AG08396 (cell line): ENCODE measurements around the gene STK24.
"Not testable (repeated sequence)": the region's sequence is repeated elsewhere in the genome, so short reads cannot be mapped to it uniquely, and the experiment has no call there.

Experiments
- DNase-seq: peaks from one replicate; pipeline ENCODE4 v3.0.0; 2012; ENCODE audit warnings: low spot score, mixed read lengths

Gene STK24

GRCh38 chr13:98434060-98434459, 142.8 kb downstream of the STK24 start:
- no peak for DNase-seq

DNA sequence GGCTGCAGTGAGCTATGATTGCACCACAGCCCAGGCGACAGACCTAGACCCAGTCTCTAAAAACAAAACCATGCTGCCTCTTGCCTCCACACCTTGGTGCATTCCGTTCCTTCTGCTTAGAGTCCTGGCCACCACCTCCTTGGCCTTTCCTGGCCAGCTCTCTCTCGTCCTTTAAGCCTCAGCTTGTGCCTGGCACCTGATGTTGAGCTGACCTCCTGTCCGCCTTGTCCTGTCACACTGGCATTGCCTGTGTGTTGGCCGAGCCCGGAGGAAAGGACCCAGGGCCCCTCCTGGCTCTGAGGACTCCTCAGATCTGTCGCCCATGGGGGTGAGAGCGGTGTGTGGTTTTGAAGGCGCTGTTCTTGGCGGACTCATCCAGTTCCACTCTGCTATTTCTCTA, 143.3 kb downstream of the STK24 start:
- no peak for DNase-seq

GRCh38 chr13:98432638-98433037, 144.3 kb downstream of the STK24 start:
- no peak for DNase-seq

DNA sequence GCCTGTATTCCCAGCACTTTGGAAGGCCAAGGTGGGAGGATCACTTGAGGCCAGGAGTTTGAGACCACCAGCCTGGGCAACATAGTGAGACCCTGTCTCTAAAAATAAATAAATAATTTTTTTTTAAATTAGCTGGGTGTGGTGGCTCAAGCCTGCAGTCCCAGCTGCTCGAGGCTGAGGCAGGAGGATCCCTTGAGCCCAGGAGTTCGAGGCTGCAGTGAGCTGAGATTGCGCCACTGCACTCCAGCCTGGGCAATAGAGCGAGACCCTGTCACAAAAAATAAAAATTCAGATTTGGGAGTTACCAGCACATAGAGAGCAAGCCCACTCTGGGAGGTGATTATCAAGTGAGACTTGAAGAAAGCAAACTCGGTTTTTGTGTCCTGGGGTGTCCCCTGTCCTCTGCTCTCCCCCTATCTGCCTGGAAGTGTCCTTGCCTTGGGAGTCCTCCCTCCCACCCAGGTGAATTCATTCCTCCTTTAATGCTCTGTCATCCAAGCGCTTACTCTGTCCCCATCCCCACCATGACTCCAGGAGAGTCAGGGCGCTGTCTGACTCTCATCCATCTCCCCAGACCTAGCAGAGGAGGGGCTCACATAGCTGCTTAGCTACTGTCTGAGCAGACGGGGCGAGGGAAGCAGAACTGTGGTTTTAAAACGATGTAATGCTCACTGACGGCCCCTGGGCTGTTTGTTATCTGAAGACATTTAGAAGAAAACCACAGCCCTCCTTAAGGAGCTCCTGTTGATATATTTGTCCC, 146.8 kb downstream of the STK24 start:
- no peak for DNase-seq

DNA sequence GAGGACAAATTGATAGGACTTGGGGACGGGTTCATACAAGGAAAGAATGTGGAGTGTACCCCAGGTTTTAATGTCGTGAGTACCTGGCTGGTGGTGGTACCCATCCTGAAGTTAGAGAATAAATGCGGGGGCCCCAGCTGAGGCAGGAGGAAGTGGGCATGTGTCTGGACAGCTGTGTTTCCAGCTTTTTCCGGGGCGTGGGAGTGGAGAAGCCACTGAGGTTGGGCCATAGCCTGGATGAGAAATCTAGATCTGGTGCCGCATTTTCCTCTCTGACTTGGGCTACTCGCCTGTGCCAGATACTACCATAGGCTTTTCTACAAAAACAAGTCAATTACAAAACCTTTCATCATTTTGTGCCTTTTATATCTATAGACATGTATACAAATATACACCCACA, 147.4 kb downstream of the STK24 start:
- DNase-seq, result no peak

- DNase-seq, result no peak
These were observed 147.8 kb downstream of the STK24 start for GRCh38 chr13:98429081-98429480.

DNA sequence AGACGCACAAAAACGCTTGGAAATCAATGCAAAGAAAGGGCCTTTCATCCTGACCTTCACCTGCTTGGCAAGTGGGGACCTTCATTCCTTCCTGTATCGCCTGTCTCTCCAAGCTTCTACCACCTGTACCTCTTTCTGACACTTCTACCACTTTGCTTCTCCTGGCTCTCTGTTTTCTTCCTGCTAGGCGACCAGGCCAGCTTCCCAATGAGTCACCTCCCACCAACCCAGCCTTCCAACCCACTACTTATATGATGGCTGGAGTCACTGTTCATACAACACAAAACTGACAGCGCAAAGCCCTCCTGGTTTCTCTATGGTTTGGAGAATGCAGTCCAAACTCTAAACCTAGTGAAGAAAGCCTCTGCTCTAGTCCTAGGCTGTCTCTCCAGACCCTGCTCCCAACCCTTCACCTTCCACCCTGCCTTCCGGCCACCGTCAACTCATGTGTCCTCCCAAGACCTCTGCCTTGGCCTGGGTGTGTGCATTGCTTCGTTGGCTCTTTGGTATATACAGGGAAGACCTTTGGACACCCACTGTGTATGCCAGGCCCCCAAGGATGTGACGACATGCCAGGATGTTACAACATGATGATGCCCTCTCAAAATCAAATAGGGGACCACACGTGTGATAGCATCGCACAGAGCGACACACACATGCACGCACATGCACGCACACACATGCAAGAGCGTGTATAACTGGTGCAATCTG, 148.5 kb downstream of the STK24 start:
- DNase-seq, result no peak

- no peak for DNase-seq
These were observed 149.4 kb downstream of the STK24 start for GRCh38 chr13:98427331-98427995.

DNA sequence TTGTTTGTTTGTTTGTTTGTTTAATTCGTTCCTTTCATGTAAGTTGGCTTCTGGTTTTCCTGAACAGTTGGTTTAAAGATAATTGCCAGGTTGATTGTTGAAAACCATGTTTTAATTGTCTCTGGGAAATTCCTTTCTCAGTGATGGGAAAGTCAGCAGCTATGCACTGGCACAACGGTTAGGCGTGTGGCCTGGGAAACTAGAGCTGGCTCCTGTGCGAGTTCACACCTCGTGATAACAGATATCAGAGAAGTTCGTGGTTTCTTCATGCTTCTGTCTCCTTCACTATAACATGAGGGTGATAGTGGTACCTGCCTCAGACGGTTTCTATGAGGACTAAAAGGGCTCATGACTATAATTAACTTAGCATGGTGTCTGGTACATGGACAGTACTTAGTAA, 153.5 kb downstream of the STK24 start:
- DNase-seq, result no peak

- no peak for DNase-seq
These were observed 154.9 kb downstream of the STK24 start for GRCh38 chr13:98422046-98422445.

DNA sequence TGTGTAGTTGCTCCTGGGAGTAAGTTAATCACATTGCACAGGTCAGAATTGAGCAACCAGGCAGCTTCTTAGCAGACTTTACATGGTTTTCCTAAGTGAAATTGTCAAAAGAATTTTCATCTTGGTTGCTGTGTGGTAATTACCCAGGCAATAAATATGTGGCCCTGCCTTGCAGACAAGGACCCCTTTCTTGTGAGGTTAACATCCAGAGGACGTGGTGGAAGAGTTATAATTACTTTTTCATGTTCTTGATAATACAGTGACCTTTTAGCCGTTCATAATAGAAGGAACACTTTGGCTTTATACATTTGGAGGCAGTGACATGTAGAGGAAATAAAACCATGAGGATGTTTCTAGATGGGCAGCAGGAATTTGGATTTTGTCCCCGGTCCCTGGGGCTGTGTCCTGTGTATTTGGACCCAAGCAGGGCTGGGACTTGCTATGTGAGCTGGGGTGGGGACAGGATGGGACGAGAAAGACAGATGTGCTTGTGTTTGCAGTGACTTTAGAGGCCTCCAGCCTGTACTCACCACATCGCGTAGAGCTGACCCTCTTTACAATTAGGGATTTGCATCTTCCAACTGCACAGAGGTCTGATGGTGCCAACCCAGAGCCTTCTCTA, 156.2 kb downstream of the STK24 start:
- DNase-seq, result no peak

DNA sequence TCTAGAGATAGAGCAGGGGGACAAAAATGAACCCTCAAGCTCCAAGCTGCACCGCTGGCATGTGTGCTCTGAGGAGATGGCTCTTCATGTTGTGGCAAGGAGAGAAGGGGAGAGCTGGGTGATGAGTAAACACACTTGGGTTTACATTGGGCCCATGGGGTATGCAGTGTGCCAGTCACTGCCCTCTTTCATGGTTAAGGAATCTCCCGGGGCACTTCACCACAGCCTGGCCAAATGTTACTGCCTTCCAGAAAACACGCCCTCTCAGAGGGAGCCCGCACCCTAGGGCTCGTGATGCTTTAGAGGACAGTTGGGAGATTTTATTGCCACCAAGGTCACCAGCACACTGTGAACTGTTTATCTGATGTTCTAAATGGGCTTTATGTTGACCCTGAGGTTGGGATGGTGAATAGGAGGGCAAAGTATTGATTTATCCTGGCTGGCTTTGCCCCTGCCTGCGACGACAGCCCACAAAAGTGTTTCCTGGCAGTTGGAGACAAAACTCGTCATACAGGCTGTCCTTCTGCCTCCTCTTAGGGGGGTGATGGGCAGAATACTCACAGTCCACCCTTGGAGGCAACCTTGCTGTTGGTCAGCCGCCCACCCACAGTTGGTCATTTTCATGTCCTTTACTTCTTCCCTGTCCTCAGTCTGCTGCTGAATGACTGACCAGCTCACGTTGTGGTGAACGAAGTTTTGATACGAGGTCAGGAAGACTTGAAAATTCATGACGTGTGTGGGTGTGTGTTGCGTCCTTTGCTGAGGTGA, 156.9 kb downstream of the STK24 start:
- DNase-seq, result no peak

DNA sequence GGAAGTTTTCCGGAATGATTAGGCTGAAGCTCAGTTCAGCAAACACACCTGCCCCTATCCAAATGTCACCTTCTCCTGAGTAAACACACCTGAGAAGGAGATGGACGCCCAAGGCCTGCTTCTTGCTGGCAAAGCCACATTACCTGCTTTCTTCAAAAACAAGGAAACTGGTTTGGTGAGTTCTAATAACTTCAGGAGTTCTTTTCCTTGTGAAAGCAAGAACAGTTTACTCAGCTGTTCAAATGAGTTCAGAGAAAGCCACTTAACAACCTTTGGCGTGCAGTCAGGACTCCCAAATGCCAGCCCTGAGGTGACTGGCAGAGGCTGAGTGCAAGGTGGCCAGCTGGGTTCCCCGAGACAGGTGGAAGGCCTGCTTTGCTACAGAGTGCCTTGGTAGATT, 160.5 kb downstream of the STK24 start:
- DNase-seq, result no peak

DNA sequence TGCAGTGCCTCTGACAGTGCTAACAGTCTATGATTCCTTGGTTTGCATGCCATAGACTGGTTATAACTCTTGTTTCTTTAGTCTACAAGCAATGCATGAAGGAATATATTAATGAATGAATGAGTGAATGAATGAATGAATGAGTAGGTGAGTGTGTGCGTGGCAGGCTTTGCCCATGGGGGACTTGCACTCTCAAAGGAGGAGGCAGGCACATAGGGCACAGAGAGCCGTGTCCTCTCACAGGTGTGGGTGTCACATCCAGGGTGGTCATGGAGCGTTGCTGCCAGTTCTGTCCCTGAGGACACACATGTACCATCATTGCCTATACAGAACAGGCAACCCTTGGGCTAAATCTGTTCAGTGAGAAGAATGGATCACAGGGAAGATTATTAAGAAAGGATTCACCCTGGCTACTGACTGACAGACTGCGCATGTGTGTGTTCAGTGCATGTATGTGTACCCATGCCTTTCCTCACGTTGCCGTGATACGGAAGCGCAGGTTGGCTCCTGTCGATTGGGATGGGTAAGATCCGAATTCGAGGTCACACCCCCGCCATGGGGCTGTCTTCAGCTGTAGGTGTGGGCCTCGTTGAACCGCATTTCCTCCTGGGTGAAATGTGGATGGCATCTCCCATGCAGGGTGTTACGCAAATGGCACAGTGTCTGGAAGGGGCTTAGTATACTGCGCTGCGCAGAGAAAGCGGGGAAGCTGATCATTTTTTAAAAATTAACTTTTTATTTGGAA, 161.4 kb downstream of the STK24 start:
- no peak for DNase-seq

GRCh38 chr13:98413796-98414195, 163.1 kb downstream of the STK24 start:
- no peak for DNase-seq

DNA sequence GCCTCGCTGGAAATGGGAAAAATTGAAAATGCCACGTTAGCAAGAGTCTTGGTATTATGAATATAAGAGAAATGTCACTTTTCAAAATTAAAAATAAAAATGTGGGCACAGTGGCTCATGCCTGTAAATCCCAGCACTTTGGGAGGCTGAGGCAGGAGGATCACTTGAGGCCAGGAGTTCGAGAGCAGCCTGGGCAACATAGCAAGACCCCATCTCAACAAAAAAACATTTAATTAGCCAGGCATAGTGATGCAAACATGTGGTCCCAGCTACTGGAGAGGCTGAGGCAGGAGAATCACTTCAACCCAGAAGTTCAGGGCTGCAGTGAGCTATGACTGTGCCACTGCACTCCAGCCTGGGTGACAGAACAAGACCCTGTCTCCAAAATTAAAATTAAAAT, 163.6 kb downstream of the STK24 start:
- not testable (repeated sequence) for DNase-seq

DNA sequence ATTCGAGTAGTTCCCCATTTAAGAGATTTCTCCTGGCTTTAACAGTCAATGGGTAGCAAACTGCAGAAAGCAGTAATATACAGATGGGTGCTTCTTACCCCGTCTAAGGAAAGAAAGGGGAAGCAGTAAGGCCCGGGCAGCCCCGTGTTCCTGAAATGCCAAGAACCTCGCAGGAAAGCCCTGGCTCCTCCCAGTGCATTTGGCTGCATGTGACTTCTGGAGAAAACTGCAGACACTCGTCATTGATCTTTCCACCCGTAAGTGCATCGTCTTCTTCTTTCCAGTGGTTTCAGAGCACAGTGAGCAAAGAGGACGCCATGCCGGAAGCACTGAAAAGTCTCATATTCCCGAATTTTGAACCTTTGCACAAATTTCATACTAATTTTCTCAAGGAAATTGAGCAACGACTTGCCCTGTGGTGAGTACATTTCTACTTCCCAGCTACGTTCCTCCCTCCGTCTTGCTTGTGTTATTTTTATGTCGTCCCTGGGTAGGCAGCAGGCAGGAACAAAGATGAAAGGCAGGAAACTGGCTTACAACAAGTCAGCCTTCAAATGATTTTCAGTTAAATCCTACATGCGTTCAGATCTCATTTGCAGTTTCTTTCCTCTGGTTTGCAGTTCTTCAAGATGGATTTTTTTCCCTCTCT, 165.2 kb downstream of the STK24 start:
- DNase-seq, result no peak

GRCh38 chr13:98411013-98411412, 165.9 kb downstream of the STK24 start:
- DNase-seq, result no peak

- DNase-seq, result no peak
These were observed 166.3 kb downstream of the STK24 start for GRCh38 chr13:98410612-98411011.

- no peak for DNase-seq
These were observed 167.6 kb downstream of the STK24 start for GRCh38 chr13:98409281-98409680.

DNA sequence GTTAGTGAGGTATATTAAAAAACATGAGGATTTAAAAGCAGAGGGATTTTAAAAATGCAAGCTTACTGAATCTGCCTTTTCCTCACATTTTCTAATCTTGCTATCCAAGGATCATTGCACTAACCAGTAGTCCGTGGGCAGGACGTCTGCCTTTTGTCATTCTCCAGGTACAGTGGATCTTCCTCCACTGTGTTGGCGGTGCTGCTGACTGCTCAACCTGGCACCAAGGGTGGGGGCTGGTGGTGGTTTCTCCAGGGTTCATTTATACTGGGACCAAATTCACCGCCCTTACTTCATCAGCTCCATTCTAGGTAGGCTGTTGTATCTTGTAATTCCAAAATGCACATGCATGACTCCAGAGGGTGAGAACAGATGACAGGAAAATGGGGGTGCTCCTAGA, 169.3 kb downstream of the STK24 start:
- no peak for DNase-seq
